ENCODE results near the gene KCNAB2. TPM values are rescaled to one million over a fixed set of nuclear protein-coding genes. Genes with fewer than 3 reads are reported as not detected.

The KCNAB2 gene
- total RNA-seq, 1 donor from 2014 or later = 2.2 TPM

- TF ChIP-seq EZH2 (IDR thresholded peaks at IDR 0.05) (no peak), EZH2phosphoT487 (IDR thresholded peaks at IDR 0.05) (no peak)
- TF ChIP-seq, protein P1, sequence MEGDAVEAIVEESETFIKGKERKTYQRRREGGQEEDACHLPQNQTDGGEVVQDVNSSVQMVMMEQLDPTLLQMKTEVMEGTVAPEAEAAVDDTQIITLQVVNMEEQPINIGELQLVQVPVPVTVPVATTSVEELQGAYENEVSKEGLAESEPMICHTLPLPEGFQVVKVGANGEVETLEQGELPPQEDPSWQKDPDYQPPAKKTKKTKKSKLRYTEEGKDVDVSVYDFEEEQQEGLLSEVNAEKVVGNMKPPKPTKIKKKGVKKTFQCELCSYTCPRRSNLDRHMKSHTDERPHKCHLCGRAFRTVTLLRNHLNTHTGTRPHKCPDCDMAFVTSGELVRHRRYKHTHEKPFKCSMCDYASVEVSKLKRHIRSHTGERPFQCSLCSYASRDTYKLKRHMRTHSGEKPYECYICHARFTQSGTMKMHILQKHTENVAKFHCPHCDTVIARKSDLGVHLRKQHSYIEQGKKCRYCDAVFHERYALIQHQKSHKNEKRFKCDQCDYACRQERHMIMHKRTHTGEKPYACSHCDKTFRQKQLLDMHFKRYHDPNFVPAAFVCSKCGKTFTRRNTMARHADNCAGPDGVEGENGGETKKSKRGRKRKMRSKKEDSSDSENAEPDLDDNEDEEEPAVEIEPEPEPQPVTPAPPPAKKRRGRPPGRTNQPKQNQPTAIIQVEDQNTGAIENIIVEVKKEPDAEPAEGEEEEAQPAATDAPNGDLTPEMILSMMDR (IDR thresholded peaks at IDR 0.05) = no peak
- Histone ChIP-seq H3K4me2 (no peak overlapping the region), H3K36me3 (no peaks in the 10 kb centered on the region), H3F3A (ENCODE audit: low read depth) (no peaks in the 10 kb centered on the region), H3K9ac (no peak overlapping the region), H2AFZ (replicated peaks) (no peak overlapping the region), H3K79me2 (ENCODE audit: low read depth) (no peaks in the 10 kb centered on the region), H3K9me3 (ENCODE audit: low read depth) (no peaks in the 10 kb centered on the region), H4K20me1 (ENCODE audit: low read depth) (no peaks in the 10 kb centered on the region), H3K4me1 (peaks cover 10% of the 10 kb centered on the region), H3K27me3 (no peaks in the 10 kb centered on the region), H3K27ac (no peak overlapping the region), H3K4me3 (no peak overlapping the region)
- peaks cover 29% of the 10 kb centered on the region for H3K4me1 Mint-ChIP-seq
- H3K36me3 Mint-ChIP-seq = no peaks in the 10 kb centered on the region
- DNase-seq (ENCODE audit: low spot score) = no peak
- H3K27ac Mint-ChIP-seq = no peak overlapping the region
- H3K4me3 Mint-ChIP-seq = no peak overlapping the region
- no peaks in the 10 kb centered on the region for H3K9me3 Mint-ChIP-seq
- H3K27me3 Mint-ChIP-seq (ENCODE audit: insufficient read depth, low read depth) = no peaks in the 10 kb centered on the region
Measured at GRCh38 chr1:6085666-6086065, 40.0 kb downstream of the KCNAB2 start.

- H2AFZ ChIP-seq (replicated peaks) = no peak overlapping the region
- H3K4me3 ChIP-seq = no peak overlapping the region
- H3K27me3 Mint-ChIP-seq (ENCODE audit: insufficient read depth, low read depth) = no peaks in the 10 kb centered on the region
- no peaks in the 10 kb centered on the region for H3K27me3 ChIP-seq
- H3F3A ChIP-seq (ENCODE audit: low read depth) = no peaks in the 10 kb centered on the region
- no peaks in the 10 kb centered on the region for H3K36me3 Mint-ChIP-seq
- H3K27ac ChIP-seq = no peak overlapping the region
- no peaks in the 10 kb centered on the region for H3K9me3 ChIP-seq (ENCODE audit: low read depth)
- H4K20me1 ChIP-seq (ENCODE audit: low read depth) = no peaks in the 10 kb centered on the region
- DNase-seq (ENCODE audit: low spot score) = no peak
- no peak overlapping the region for H3K9ac ChIP-seq
- no peaks in the 10 kb centered on the region for H3K9me3 Mint-ChIP-seq
- H3K79me2 ChIP-seq (ENCODE audit: low read depth) = no peaks in the 10 kb centered on the region
- no peak for TF ChIP-seq EZH2 (IDR thresholded peaks at IDR 0.05)
- no peak overlapping the region for H3K4me3 Mint-ChIP-seq
- H3K27ac Mint-ChIP-seq = peak overlapping the region; percentile 2
- H3K4me2 ChIP-seq = no peak overlapping the region
- peaks cover 10% of the 10 kb centered on the region for H3K4me1 ChIP-seq
- no peaks in the 10 kb centered on the region for H3K36me3 ChIP-seq
- peaks cover 33% of the 10 kb centered on the region for H3K4me1 Mint-ChIP-seq
Measured at GRCh38 chr1:6086358-6086757, 40.7 kb downstream of the KCNAB2 start.

GRCh38 chr1:6086762-6087376, 41.2 kb downstream of the KCNAB2 start:
- DNase-seq (ENCODE audit: low spot score) = no peak
- Histone ChIP-seq H2AFZ (replicated peaks) (no peak overlapping the region), H3K4me2 (no peak overlapping the region), H3K27ac (no peak overlapping the region), H3K36me3 (no peaks in the 10 kb centered on the region), H3K27me3 (no peaks in the 10 kb centered on the region), H3F3A (ENCODE audit: low read depth) (no peaks in the 10 kb centered on the region), H3K9me3 (ENCODE audit: low read depth) (no peaks in the 10 kb centered on the region), H3K79me2 (ENCODE audit: low read depth) (no peaks in the 10 kb centered on the region), H4K20me1 (ENCODE audit: low read depth) (no peaks in the 10 kb centered on the region), H3K4me3 (no peak overlapping the region), H3K4me1 (peaks cover 10% of the 10 kb centered on the region), H3K9ac (no peak overlapping the region)
- TF ChIP-seq, protein P1 (IDR thresholded peaks at IDR 0.05) = no peak
- TF ChIP-seq EZH2 (IDR thresholded peaks at IDR 0.05) (no peak), EZH2phosphoT487 (IDR thresholded peaks at IDR 0.05) (no peak)
- Mint-ChIP-seq H3K36me3 (no peaks in the 10 kb centered on the region), H3K27ac (peak overlapping the region; percentile 42), H3K4me1 (peaks cover 33% of the 10 kb centered on the region), H3K9me3 (no peaks in the 10 kb centered on the region), H3K27me3 (ENCODE audit: insufficient read depth, low read depth) (no peaks in the 10 kb centered on the region), H3K4me3 (no peak overlapping the region)

GRCh38 chr1:6087377-6087772, 41.7 kb downstream of the KCNAB2 start:
- no peak overlapping the region for H3K27ac Mint-ChIP-seq
- no peaks in the 10 kb centered on the region for H3K27me3 ChIP-seq
- no peaks in the 10 kb centered on the region for H4K20me1 ChIP-seq (ENCODE audit: low read depth)
- H3K4me3 Mint-ChIP-seq = no peak overlapping the region
- no peak overlapping the region for H3K4me2 ChIP-seq
- no peaks in the 10 kb centered on the region for H3K36me3 Mint-ChIP-seq
- peaks cover 30% of the 10 kb centered on the region for H3K4me1 Mint-ChIP-seq
- no peaks in the 10 kb centered on the region for H3K9me3 Mint-ChIP-seq
- H3K79me2 ChIP-seq (ENCODE audit: low read depth) = no peaks in the 10 kb centered on the region
- no peaks in the 10 kb centered on the region for H3K27me3 Mint-ChIP-seq (ENCODE audit: insufficient read depth, low read depth)
- no peak overlapping the region for H2AFZ ChIP-seq (replicated peaks)
- H3K4me1 ChIP-seq = peaks cover 9% of the 10 kb centered on the region
- no peak overlapping the region for H3K4me3 ChIP-seq
- TF ChIP-seq EZH2phosphoT487 (IDR thresholded peaks at IDR 0.05) (no peak), EZH2 (IDR thresholded peaks at IDR 0.05) (no peak)
- TF ChIP-seq, protein P1 (IDR thresholded peaks at IDR 0.05) = no peak
- H3K9me3 ChIP-seq (ENCODE audit: low read depth) = no peaks in the 10 kb centered on the region
- H3F3A ChIP-seq (ENCODE audit: low read depth) = no peaks in the 10 kb centered on the region
- H3K36me3 ChIP-seq = no peaks in the 10 kb centered on the region
- H3K9ac ChIP-seq = no peak overlapping the region
- DNase-seq (ENCODE audit: low spot score) = no peak
- no peak overlapping the region for H3K27ac ChIP-seq
